IMR-90 (cell line): ENCODE results near the gene PCDHGB3.
A peak's percentile ranks its signal among the peaks of the same experiment; 100 is the strongest.

Source experiments
- CHD1 ChIP-seq: IDR thresholded peaks from 2 replicates; pipeline ENCODE4 v1.6.1; 2012; ENCODE audit warnings: low read depth, low read length, improper control_type of control experiment
- CTCF ChIP-seq: conservative IDR thresholded peaks from 2 replicates; pipeline ENCODE4 v1.5.1; 2012; ENCODE audit warnings: mild to moderate bottlenecking, low read depth, low read length, improper control_type of control experiment
- ELK1 ChIP-seq: fragments of 150-350 bp; IDR thresholded peaks from 2 replicates; pipeline ENCODE4 v1.6.1; 2016; ENCODE audit warnings: low read depth, mild to moderate bottlenecking, low read length, moderate library complexity, borderline replicate concordance
- FOS ChIP-seq: fragments of 150-350 bp; IDR thresholded peaks from 2 replicates; pipeline ENCODE4 v1.6.1; 2016; ENCODE audit warnings: low read depth, low read length
- MAFK ChIP-seq: IDR thresholded peaks from 2 replicates; pipeline ENCODE4 v1.6.1; 2012; ENCODE audit warnings: low read depth, low read length, improper control_type of control experiment
- POLR2A ChIP-seq: IDR thresholded peaks from 2 replicates; pipeline ENCODE4 v1.6.1; 2012; ENCODE audit warnings: mild to moderate bottlenecking, low read depth, low read length
- RAD21 ChIP-seq: IDR thresholded peaks from 2 replicates; pipeline ENCODE4 v1.6.1; 2012; ENCODE audit warnings: low read length, improper control_type of control experiment
- RFX5 ChIP-seq: IDR thresholded peaks from 2 replicates; pipeline ENCODE4 v1.8.0; 2012; ENCODE audit warnings: low read depth, mild to moderate bottlenecking, low read length, moderate library complexity
- SMC3 ChIP-seq: fragments of 150-350 bp; IDR thresholded peaks from 2 replicates; pipeline ENCODE4 v1.6.1; 2016; ENCODE audit warnings: low read depth, mild to moderate bottlenecking, antibody characterized with exemption, low read length, moderate library complexity
- USF2 ChIP-seq: fragments of 150-350 bp; IDR thresholded peaks from 2 replicates; pipeline ENCODE4 v1.6.1; 2017; ENCODE audit warnings: mild to moderate bottlenecking, antibody characterized with exemption, low read length, low read depth

GRCh38 chr5:141402553-141403243 is 32.7 kb downstream of the PCDHGB3 start, which contains the start of gene PCDHGA9:
- TF ChIP-seq POLR2A = no peak
- TF ChIP-seq CHD1 = no peak
- no peak for TF ChIP-seq MAFK
- peak; percentile 43 for TF ChIP-seq CTCF
- no peak for TF ChIP-seq SMC3
- TF ChIP-seq RAD21 = peak; percentile 36
- TF ChIP-seq USF2 = no peak
- TF ChIP-seq RFX5 = no peak
- no peak for TF ChIP-seq ELK1
- TF ChIP-seq FOS = no peak
